DOHH2 (cell line): Measurements from ENCODE around the gene C4orf50.

Experiments
- H3F3A ChIP-seq: fragments of 200-600 bp; sonication (generic), shearing (Covaris generic); 2 replicates; pipeline ENCODE4 v1.6.0; 2016; ENCODE audit warnings: antibody characterized with exemption, mild to moderate bottlenecking; ENCODE audit not compliant: control insufficient read depth, insufficient read depth
- H3K27ac ChIP-seq: fragments of 200-600 bp; sonication (generic); 2 replicates; pipeline ENCODE4 v1.5.1; 2014; ENCODE audit warnings: low read depth, mild to moderate bottlenecking, low read length, moderate library complexity
- H3K27me3 ChIP-seq: fragments of 200-600 bp; sonication (generic); 2 replicates; pipeline ENCODE4 v1.6.1; 2014; ENCODE audit warnings: mild to moderate bottlenecking, low read length, mixed read lengths; ENCODE audit not compliant: control insufficient read depth
- H3K36me3 ChIP-seq: fragments of 200-600 bp; sonication (generic); 2 replicates; pipeline ENCODE4 v1.6.1; 2014; ENCODE audit warnings: mild to moderate bottlenecking, low read length, moderate library complexity, mixed read lengths; ENCODE audit not compliant: control insufficient read depth
- H3K4me1 ChIP-seq: fragments of 200-600 bp; sonication (generic); 2 replicates; pipeline ENCODE4 v1.6.1; 2014; ENCODE audit warnings: mild to moderate bottlenecking, low read length, mixed read lengths; ENCODE audit not compliant: control insufficient read depth
- H3K4me2 ChIP-seq: fragments of 200-600 bp; sonication (generic); 2 replicates; pipeline ENCODE4 v1.6.0; 2014; ENCODE audit warnings: mild to moderate bottlenecking, low read length, moderate library complexity
- H3K4me3 ChIP-seq: fragments of 200-600 bp; sonication (generic); 2 replicates; pipeline ENCODE4 v1.5.1; 2014; ENCODE audit warnings: mild to moderate bottlenecking, low read length, mixed read lengths
- H3K79me2 ChIP-seq: fragments of 200-600 bp; sonication (generic); 2 replicates; pipeline ENCODE4 v1.6.1; 2014; ENCODE audit warnings: mild to moderate bottlenecking, low read length, mixed read lengths; ENCODE audit not compliant: control insufficient read depth
- H3K9me2 ChIP-seq: fragments of 200-600 bp; sonication (generic); replicated peaks from 2 replicates; pipeline ENCODE4 v1.6.1; 2014; ENCODE audit warnings: mild to moderate bottlenecking, low read length, mixed read lengths; ENCODE audit not compliant: control insufficient read depth
- H3K9me3 ChIP-seq: fragments of 200-600 bp; sonication (generic); 2 replicates; pipeline ENCODE4 v1.6.1; 2014; ENCODE audit warnings: antibody characterized with exemption, low read length, mixed read lengths; ENCODE audit not compliant: control insufficient read depth, insufficient read depth
- H4K20me1 ChIP-seq: fragments of 200-600 bp; sonication (generic); 2 replicates; pipeline ENCODE4 v1.6.0; 2014; ENCODE audit warnings: low read depth, mild to moderate bottlenecking, antibody characterized with exemption, low read length, moderate library complexity; ENCODE audit not compliant: control insufficient read depth, insufficient read depth
- CTCF ChIP-seq: fragments of 200-600 bp; sonication (generic); IDR thresholded peaks from one replicate; pipeline ENCODE4 v1.5.1; 2014; ENCODE audit warnings: antibody characterized with exemption, mild to moderate bottlenecking, low read depth, low read length; ENCODE audit not compliant: poor library complexity, severe bottlenecking
- EZH2phosphoT487 ChIP-seq: fragments of 200-600 bp; sonication (generic); IDR thresholded peaks from 2 replicates; pipeline ENCODE4 v1.6.1; 2017; ENCODE audit warnings: borderline replicate concordance, mild to moderate bottlenecking, antibody characterized with exemption, low read length, moderate library complexity, mixed read lengths

Gene C4orf50

GRCh38 chr4:6017800-6018199 lies 431 bp downstream of the C4orf50 start:
- H3K79me2 ChIP-seq: no peaks in the 10 kb centered on the region
- H3K36me3 ChIP-seq: no peaks in the 10 kb centered on the region
- H3K4me1 ChIP-seq: no peaks in the 10 kb centered on the region
- H3F3A ChIP-seq: no peaks in the 10 kb centered on the region
- H3K27me3 ChIP-seq: no peaks in the 10 kb centered on the region
- no peaks in the 10 kb centered on the region for H4K20me1 ChIP-seq
- no peaks in the 10 kb centered on the region for H3K9me3 ChIP-seq
- H3K9me2 ChIP-seq: no peaks in the 10 kb centered on the region
- TF ChIP-seq CTCF (no peak), EZH2phosphoT487 (no peak)
- H3K27ac ChIP-seq: no peak overlapping the region
- H3K4me2 ChIP-seq: no peak overlapping the region
- H3K4me3 ChIP-seq: no peak overlapping the region

- H3K27me3 ChIP-seq: no peaks in the 10 kb centered on the region
- no peak overlapping the region for H3K27ac ChIP-seq
- H3K9me2 ChIP-seq: no peaks in the 10 kb centered on the region
- H4K20me1 ChIP-seq: no peaks in the 10 kb centered on the region
- no peaks in the 10 kb centered on the region for H3K4me1 ChIP-seq
- no peak overlapping the region for H3K4me3 ChIP-seq
- no peak overlapping the region for H3K4me2 ChIP-seq
- H3K79me2 ChIP-seq: no peaks in the 10 kb centered on the region
- H3F3A ChIP-seq: no peaks in the 10 kb centered on the region
- no peaks in the 10 kb centered on the region for H3K9me3 ChIP-seq
- no peak for TF ChIP-seq EZH2phosphoT487
- no peak for TF ChIP-seq CTCF
- H3K36me3 ChIP-seq: no peaks in the 10 kb centered on the region
Observed at GRCh38 chr4:6017030-6017429, 1.2 kb downstream of the C4orf50 start.

DNA sequence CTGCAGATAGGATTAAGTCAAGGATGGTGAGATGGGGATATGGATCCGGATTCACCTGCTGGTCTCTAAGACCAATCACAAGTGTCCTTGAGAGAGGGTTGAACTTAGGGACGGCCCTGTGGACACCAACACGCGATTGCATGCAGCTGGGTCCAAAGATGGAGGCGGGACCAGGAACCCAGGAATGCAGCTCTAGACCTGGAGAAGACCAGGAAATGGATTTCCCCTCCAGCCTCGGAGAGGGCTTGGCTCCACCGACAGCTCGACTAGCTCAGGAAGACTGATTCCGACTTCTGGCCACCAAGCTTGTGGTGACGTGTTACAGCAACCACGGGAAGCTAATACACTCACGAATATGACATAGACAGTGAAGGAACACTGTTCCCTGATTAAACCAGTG lies 4.7 kb downstream of the C4orf50 start:
- H3K79me2 ChIP-seq: no peaks in the 10 kb centered on the region
- H3K36me3 ChIP-seq: no peaks in the 10 kb centered on the region
- no peak overlapping the region for H3K4me3 ChIP-seq
- no peak overlapping the region for H3K27ac ChIP-seq
- no peaks in the 10 kb centered on the region for H3K9me2 ChIP-seq
- no peaks in the 10 kb centered on the region for H3K27me3 ChIP-seq
- H3F3A ChIP-seq: no peaks in the 10 kb centered on the region
- H3K4me2 ChIP-seq: no peak overlapping the region
- H3K4me1 ChIP-seq: no peaks in the 10 kb centered on the region
- no peaks in the 10 kb centered on the region for H3K9me3 ChIP-seq
- TF ChIP-seq CTCF: no peak
- TF ChIP-seq EZH2phosphoT487: no peak
- H4K20me1 ChIP-seq: no peaks in the 10 kb centered on the region

- Histone ChIP-seq H3K4me2 (no peak overlapping the region), H3K9me2 (no peaks in the 10 kb centered on the region), H3K27me3 (no peaks in the 10 kb centered on the region), H3K9me3 (no peaks in the 10 kb centered on the region), H3K4me3 (no peak overlapping the region), H3F3A (no peaks in the 10 kb centered on the region), H3K79me2 (no peaks in the 10 kb centered on the region), H3K27ac (no peak overlapping the region), H4K20me1 (no peaks in the 10 kb centered on the region), H3K4me1 (no peaks in the 10 kb centered on the region), H3K36me3 (no peaks in the 10 kb centered on the region)
- no peak for TF ChIP-seq CTCF
- TF ChIP-seq EZH2phosphoT487: no peak
Observed at GRCh38 chr4:6012200-6012599, 6.0 kb downstream of the C4orf50 start.
